ENCODE data around the gene KIF26B.

Gene KIF26B

DNA sequence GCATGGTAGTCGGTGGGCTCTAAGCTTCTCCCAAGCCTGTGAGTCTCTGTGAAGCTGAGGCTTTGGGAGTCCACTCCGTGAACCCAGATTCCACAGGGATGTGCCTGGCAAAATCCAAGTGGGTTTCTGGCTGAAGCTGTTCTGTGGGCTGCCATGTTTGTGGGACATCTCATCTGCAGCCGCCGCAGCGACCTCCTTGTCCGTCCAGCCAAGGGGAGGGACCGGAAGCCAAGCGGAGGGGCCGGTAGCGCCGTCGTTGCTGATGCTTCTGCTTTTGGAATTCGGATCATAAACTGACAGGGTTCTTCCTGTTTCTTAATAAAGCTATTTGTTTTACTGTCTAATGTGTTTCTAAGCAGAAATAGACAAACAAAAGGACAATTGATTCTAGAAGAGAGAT is 13.3 kb downstream of the KIF26B start:
- in situ Hi-C loops (cut with MboI; ENCODE audit: low sequenced_read_pairs, unreplicated experiment): no loop called here
- DNase-seq (ENCODE audit: low spot score): no peak
- TF ChIP-seq, protein P1, sequence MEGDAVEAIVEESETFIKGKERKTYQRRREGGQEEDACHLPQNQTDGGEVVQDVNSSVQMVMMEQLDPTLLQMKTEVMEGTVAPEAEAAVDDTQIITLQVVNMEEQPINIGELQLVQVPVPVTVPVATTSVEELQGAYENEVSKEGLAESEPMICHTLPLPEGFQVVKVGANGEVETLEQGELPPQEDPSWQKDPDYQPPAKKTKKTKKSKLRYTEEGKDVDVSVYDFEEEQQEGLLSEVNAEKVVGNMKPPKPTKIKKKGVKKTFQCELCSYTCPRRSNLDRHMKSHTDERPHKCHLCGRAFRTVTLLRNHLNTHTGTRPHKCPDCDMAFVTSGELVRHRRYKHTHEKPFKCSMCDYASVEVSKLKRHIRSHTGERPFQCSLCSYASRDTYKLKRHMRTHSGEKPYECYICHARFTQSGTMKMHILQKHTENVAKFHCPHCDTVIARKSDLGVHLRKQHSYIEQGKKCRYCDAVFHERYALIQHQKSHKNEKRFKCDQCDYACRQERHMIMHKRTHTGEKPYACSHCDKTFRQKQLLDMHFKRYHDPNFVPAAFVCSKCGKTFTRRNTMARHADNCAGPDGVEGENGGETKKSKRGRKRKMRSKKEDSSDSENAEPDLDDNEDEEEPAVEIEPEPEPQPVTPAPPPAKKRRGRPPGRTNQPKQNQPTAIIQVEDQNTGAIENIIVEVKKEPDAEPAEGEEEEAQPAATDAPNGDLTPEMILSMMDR (IDR thresholded peaks at IDR 0.05; ENCODE audit: borderline replicate concordance, control extremely low read depth, extremely low read depth, insufficient read depth, missing control alignments): no peak

DNA sequence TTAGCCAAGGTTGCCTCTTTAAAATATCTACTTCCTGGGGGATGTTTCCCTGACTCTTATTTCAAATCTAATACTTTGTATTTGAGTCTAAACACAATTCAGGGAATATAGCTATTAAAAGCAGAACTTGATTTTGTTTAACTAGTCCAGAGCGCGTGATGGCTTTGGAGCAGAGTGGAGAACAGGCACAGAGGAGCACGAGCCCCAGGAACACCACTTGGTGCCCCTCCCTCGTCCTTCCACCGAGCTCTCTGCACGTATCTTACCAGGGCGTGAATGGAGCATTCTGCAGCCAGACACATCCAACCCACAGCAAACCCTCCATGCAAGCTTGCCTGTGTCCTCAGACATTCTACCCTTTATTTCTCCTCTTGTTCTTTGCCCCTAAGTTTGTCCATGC is 14.1 kb downstream of the KIF26B start:
- no peak for DNase-seq (ENCODE audit: low spot score)
- TF ChIP-seq, protein P1 (IDR thresholded peaks at IDR 0.05; ENCODE audit: borderline replicate concordance, control extremely low read depth, extremely low read depth, insufficient read depth, missing control alignments): no peak
- in situ Hi-C loops (cut with MboI; ENCODE audit: low sequenced_read_pairs, unreplicated experiment): no loop called here

DNA sequence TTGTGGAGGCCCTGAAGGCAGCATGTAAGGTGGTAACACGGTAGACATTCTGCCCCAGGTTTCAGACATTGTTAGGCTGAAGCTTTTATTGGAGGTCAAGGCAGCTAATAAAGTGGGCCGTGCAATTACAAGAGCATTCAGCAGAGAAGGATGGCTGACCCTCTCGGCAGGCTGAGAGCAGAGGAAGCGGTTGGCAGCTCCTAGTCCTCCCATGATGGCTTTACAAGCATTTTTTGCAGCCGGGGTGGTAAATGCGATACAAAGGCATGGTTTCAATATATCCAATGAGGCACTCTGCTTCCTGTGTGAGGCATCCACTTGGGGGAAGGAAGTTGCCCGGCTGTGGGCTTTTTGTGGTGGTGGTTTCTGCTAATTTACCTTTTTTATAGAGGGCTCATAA is 14.6 kb downstream of the KIF26B start:
- TF ChIP-seq, protein P1 (IDR thresholded peaks at IDR 0.05; ENCODE audit: borderline replicate concordance, control extremely low read depth, extremely low read depth, insufficient read depth, missing control alignments): no peak
- in situ Hi-C loops (cut with MboI; ENCODE audit: low sequenced_read_pairs, unreplicated experiment): no loop called here
- no peak for DNase-seq (ENCODE audit: low spot score)

DNA sequence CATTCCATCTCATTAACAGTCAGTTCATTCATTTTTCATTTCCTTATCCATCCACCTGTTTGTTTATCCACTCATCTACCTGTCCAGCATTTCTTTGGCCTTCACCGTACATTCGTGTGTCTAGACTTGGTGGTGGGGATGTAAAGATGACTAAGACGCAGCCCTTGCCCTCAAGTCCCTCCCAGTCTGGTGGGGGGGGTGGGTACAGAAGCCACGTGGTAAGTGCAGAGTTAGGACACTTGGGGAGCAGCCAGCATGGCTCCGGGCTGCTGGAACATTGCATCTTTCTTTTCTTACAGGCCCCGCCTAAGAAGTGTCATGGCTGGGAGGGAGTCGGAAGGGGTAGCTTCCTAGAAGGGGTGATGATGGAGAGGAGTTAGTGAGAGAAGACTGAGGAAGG is 17.2 kb downstream of the KIF26B start:
- no peak for DNase-seq (ENCODE audit: low spot score)
- in situ Hi-C loops (cut with MboI; ENCODE audit: low sequenced_read_pairs, unreplicated experiment): no loop called here

DNA sequence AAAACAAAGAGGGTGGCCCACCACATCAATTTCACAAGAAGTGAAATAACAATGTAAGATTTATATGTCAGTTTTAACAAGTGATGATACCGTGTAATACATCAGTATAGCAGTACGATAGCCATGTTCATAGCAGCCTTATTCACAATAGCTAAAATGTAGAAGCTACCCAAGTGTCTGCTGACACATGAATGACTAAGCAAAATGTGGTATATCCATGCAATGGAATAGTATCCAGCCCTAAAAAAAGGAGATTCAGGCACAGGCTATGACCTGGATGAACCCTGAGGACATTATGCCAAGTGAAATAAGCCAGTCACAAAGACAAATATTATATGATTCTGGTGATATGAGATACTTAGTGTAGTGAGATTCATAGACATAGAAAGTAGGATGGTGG is 18.0 kb downstream of the KIF26B start:
- DNase-seq (ENCODE audit: low spot score): no peak
- TF ChIP-seq, protein P1 (IDR thresholded peaks at IDR 0.05; ENCODE audit: borderline replicate concordance, control extremely low read depth, extremely low read depth, insufficient read depth, missing control alignments): no peak
- in situ Hi-C loops (cut with MboI; ENCODE audit: low sequenced_read_pairs, unreplicated experiment): no loop called here

More for the DNA sequence above, 17.2 kb downstream of the KIF26B start:
- TF ChIP-seq, protein P1 (IDR thresholded peaks at IDR 0.05; ENCODE audit: borderline replicate concordance, control extremely low read depth, extremely low read depth, insufficient read depth, missing control alignments): no peak

DNA sequence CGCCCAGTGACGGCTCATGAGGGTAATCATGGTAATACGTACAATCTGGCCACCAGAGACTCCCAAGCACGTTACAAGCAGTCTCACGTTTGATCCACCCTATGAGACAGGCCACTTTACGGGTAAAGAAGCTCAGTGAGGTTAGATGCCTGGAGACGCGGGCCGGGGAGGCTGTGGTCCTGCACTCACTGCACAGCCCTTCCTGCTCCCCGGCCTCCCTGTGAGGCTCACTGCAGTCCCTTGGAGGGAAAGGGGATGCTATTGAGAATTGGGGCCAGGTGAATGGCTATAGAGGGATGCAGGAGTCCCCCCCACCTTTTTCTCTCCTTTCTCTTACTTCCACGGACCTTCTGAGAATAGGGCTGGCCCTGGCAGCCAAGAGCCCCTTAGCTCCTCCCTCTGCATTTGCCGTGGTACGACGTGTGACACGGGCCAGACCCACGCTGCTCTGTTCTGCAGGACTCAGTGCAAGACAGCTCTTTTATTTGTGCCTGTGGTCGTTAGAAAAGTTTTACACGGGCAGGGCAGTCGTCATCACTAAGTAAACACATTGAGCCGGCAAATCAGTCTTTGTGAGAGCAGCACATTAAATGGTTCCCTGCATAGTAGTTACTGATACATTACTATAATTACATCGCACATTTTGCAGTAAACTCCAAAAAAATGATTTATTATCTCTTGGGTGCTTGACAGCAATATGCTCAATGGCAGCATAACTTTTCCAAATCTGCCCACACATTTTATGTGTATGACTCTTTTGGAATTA is 18.8 kb downstream of the KIF26B start:
- DNase-seq (ENCODE audit: low spot score): no peak
- in situ Hi-C loops (cut with MboI; ENCODE audit: low sequenced_read_pairs, unreplicated experiment): no loop called here
- TF ChIP-seq, protein P1 (IDR thresholded peaks at IDR 0.05; ENCODE audit: borderline replicate concordance, control extremely low read depth, extremely low read depth, insufficient read depth, missing control alignments): no peak

Measured in GM13976 (cell line).